PFSK-1 (cell line): ENCODE measurements around the gene RBCK1.

ENCODE experiments used
- POLR2AphosphoS5 ChIP-seq: IDR thresholded peaks from 2 replicates; pipeline ENCODE4 v1.6.1; 2012; ENCODE audit warnings: low read depth, mild to moderate bottlenecking, control low read depth, low read length, moderate library complexity
- SIN3A ChIP-seq: IDR thresholded peaks from 2 replicates; pipeline ENCODE4 v1.6.1; 2012; ENCODE audit warnings: mild to moderate bottlenecking, low read length, moderate library complexity, borderline replicate concordance; ENCODE audit not compliant: insufficient read depth

- no peak for TF ChIP-seq POLR2AphosphoS5
- TF ChIP-seq SIN3A, result no peak
Measured at GRCh38 chr20:420721-421574, 12.8 kb downstream of the RBCK1 start.
